ENCODE measurements around the gene PPP6R3. TPM values are rescaled to one million over a fixed set of nuclear protein-coding genes. Genes with fewer than 3 reads are reported as not detected.

Gene PPP6R3
- total and polyA plus RNA-seq, 2 of the 8 experiments (the other 6 are each of a cell fraction or from before 2014, with no cell fraction given): 44.6 to 150 TPM

DNA sequence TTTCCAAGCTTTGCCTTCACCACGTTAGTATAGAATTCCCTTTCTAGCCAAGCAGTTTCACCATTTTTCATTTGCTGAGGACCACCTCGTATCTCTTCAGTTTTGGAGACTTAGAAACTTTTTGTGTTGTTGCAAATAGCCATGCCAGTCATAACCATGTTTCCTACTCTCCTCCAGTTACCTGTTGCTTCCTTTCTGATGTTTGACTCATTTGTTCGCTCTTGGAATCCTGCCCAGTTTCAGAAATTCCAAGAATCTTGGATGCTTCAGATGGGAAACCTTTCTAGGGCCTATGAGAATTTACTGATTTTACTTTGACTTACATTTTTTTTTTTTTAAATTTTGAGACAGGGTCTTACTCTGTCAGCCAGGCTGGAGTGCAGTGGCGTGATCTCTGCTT lies 65.4 kb downstream of the PPP6R3 start:
- H4K20me1 ChIP-seq (replicated peaks in 1 of 2; ENCODE audit: control insufficient read depth in 1 of 2, insufficient read depth in 2 of 2, low read length in 2 of 2): peaks cover 11 to 20% of the 10 kb centered on the region in 2 experiments
- no peak overlapping the region for H3K9ac ChIP-seq (replicated peaks in 1 of 4; ENCODE audit: extremely low read depth in 1 of 4, low read depth in 3 of 4, low read length in 3 of 4)
- H2AK5ac ChIP-seq (ENCODE audit: low read depth, low read length): no peak overlapping the region
- peaks cover 0 to 94% of the 10 kb centered on the region in 2 experiments; a peak in 3 of 4 replicates for H3K79me2 ChIP-seq (ENCODE audit: control insufficient read depth in 1 of 2, insufficient read depth in 2 of 2, low read length in 2 of 2)
- H3K4me2 ChIP-seq (ENCODE audit: insufficient read depth in 1 of 2, low read depth in 2 of 2, low read length in 2 of 2): no peak overlapping the region
- H2BK120ac ChIP-seq (replicated peaks; ENCODE audit: low read depth, low read length): no peak overlapping the region
- H3K56ac ChIP-seq (replicated peaks; ENCODE audit: insufficient read length, low read depth, low read length): no peak overlapping the region
- no peaks in the 10 kb centered on the region for H3K27me3 ChIP-seq (replicated peaks in 1 of 4; ENCODE audit: control insufficient read depth in 3 of 4, extremely low read depth in 1 of 4, insufficient read depth in 3 of 4, low read length in 3 of 4)
- no peak overlapping the region for H3K4ac ChIP-seq (replicated peaks; ENCODE audit: insufficient read length, low read depth, low read length)
- 88% methylated on average over 4 of the region's 4 CpGs; no CpG with 5 or more reads in 1 of the 2 experiments for WGBS, 2 experiments (ENCODE audit: extremely low coverage in 1 of 2, insufficient coverage in 1 of 2, insufficient read length in 1 of 2, insufficient replicate concordance in 2 of 2, low coverage in 1 of 2, low lambda C conversion rate in 2 of 2, missing lambda C conversion rate in 1 of 2)
- H3K18ac ChIP-seq (ENCODE audit: extremely low read depth, low read length): no peak overlapping the region
- CTCF ChIA-PET (ENCODE audit: partially characterized antibody): interaction anchor here (1.4 kb wide), 1 partner anchor 59 kb away, joined by 4 read pairs; no protein-coding TSS in a partner anchor
- DNase-seq (ENCODE audit: low read depth in 1 of 2, low spot score in 2 of 2) (no peak), FAIRE-seq (no peak)
- H3K27ac ChIP-seq (ENCODE audit: low read depth, low read length): no peak overlapping the region
- H3K36me3 ChIP-seq (ENCODE audit: control insufficient read depth in 2 of 4, insufficient read depth in 4 of 4, low read length in 3 of 4): peaks cover 9 to 40% (median 19%) of the 10 kb centered on the region in 4 experiments
- H3K4me1 ChIP-seq (replicated peaks in 1 of 4; ENCODE audit: control insufficient read depth in 3 of 4, insufficient read depth in 4 of 4, low read length in 3 of 4): peaks cover 0 to 3% (median 0%) of the 10 kb centered on the region in 4 experiments; a peak in 2 of 7 replicates
- H3K14ac ChIP-seq (ENCODE audit: insufficient read length): no peak overlapping the region
- H3K23ac ChIP-seq (ENCODE audit: insufficient read length): no peak overlapping the region
- no peak overlapping the region for H2BK12ac ChIP-seq (ENCODE audit: low read depth, low read length)
- H3K9me3 ChIP-seq (ENCODE audit: insufficient read depth in 2 of 2, low read depth in 1 of 2, low read length in 1 of 2): no peaks in the 10 kb centered on the region
- H3K4me3 ChIP-seq (ENCODE audit: extremely low read depth in 1 of 4, insufficient read depth in 2 of 4, low read depth in 3 of 4, low read length in 4 of 4): no peak overlapping the region
- H2BK20ac ChIP-seq (ENCODE audit: low read length): no peak overlapping the region
- no peak overlapping the region for H2BK5ac ChIP-seq (ENCODE audit: low read depth, low read length)
- POLR2A ChIA-PET (ENCODE audit: partially characterized antibody): no interaction called here
- H4K91ac ChIP-seq (replicated peaks; ENCODE audit: insufficient read length, low read length): no peak overlapping the region
- H3K23me2 ChIP-seq (ENCODE audit: low read depth, low read length): no peaks in the 10 kb centered on the region
- no peak overlapping the region for H2AFZ ChIP-seq (ENCODE audit: low read length)
- H4K5ac ChIP-seq (ENCODE audit: insufficient read length, low read depth, low read length): no peak overlapping the region
- no peak overlapping the region for H2BK15ac ChIP-seq (ENCODE audit: low read length)
- H3K79me1 ChIP-seq (ENCODE audit: low read depth, low read length): peaks cover 16% of the 10 kb centered on the region; the same call in 1 of the 2 replicates
- no peak overlapping the region for H4K8ac ChIP-seq (ENCODE audit: extremely low read depth, insufficient read depth, low read length)
- no peak for TF ChIP-seq CEBPB (IDR thresholded peaks at IDR 0.05; ENCODE audit: low read depth, low read length)
